Vagina (tissue), 2 donors: ENCODE data around the gene PBX2. TPM values are rescaled to one million over a fixed set of nuclear protein-coding genes. Genes with fewer than 3 reads are reported as not detected.
A peak's percentile ranks its signal among the peaks of the same experiment; 100 is the strongest.

Experiments
- DNase-seq, 2 donors: peaks; one replicate each; pipeline ENCODE4 v3.0.0-alpha.2; 2017; ENCODE audit errors: extremely low spot score in 2 of 2
- H3K27ac ChIP-seq: fragments of 200-600 bp; sonication (generic); one replicate; pipeline ENCODE4 v1.5.1; 2019
- H3K27me3 ChIP-seq: fragments of 200-600 bp; sonication (generic); one replicate; pipeline ENCODE4 v1.5.1; 2019
- H3K36me3 ChIP-seq, 2 donors: fragments of 200-600 bp; sonication (generic); one replicate each; pipeline ENCODE4 v1.5.1; 2017 to 2019
- H3K4me1 ChIP-seq: fragments of 200-600 bp; sonication (generic); one replicate; pipeline ENCODE4 v1.5.1; 2019
- H3K4me3 ChIP-seq, 2 donors: fragments of 200-600 bp; sonication (generic); 1 replicate in 1 of 2; 2 replicates in 1 of 2; pipeline ENCODE4 v1.5.1; 2016 to 2019
- H3K9me3 ChIP-seq: fragments of 200-600 bp; sonication (generic); one replicate; pipeline ENCODE4 v1.5.1; 2019
- POLR2A ChIP-seq, 2 donors: fragments of 450-650 bp; IDR thresholded peaks; one replicate each; pipeline ENCODE4 v1.6.1; 2017; ENCODE audit warnings: antibody characterized with exemption in 2 of 2, mild to moderate bottlenecking in 2 of 2, moderate library complexity in 2 of 2
- POLR2AphosphoS5 ChIP-seq, 2 donors: sonication (generic); formaldehyde crosslinking; IDR thresholded peaks; one replicate each; pipeline ENCODE4 v1.9.0; 2017; ENCODE audit warnings: antibody characterized with exemption in 2 of 2, mild to moderate bottlenecking in 2 of 2, low read depth in 1 of 2; ENCODE audit not compliant: insufficient read depth in 1 of 2
- intact Hi-C: fragments of 100-400 bp; cut with DNase I; formaldehyde crosslinking; loops from one replicate; pipeline ENCODE4 v1.15.1; 2023
- total RNA-seq: library from RNA; depleted of rRNA; stranded (reverse); fragments of >200 nt; gene quantifications from one replicate; pipeline ENCODE4 v1.2.3, GENCODE V29; 2016
- TF ChIP-seq, protein P1 (sequence below), 3 experiments: fragments of 450-650 bp in 2 of 3; fragments of 200-600 bp in 1 of 3; sonication (generic) in 1 of 3; IDR thresholded peaks; one replicate each; pipeline ENCODE4 v1.5.1; 2017 to 2019; ENCODE audit warnings: antibody characterized with exemption in 3 of 3, mild to moderate bottlenecking in 2 of 3, moderate library complexity in 2 of 3

PBX2 gene
- total RNA-seq, 1 donor from 2014 or later = 49.4 TPM

DNA sequence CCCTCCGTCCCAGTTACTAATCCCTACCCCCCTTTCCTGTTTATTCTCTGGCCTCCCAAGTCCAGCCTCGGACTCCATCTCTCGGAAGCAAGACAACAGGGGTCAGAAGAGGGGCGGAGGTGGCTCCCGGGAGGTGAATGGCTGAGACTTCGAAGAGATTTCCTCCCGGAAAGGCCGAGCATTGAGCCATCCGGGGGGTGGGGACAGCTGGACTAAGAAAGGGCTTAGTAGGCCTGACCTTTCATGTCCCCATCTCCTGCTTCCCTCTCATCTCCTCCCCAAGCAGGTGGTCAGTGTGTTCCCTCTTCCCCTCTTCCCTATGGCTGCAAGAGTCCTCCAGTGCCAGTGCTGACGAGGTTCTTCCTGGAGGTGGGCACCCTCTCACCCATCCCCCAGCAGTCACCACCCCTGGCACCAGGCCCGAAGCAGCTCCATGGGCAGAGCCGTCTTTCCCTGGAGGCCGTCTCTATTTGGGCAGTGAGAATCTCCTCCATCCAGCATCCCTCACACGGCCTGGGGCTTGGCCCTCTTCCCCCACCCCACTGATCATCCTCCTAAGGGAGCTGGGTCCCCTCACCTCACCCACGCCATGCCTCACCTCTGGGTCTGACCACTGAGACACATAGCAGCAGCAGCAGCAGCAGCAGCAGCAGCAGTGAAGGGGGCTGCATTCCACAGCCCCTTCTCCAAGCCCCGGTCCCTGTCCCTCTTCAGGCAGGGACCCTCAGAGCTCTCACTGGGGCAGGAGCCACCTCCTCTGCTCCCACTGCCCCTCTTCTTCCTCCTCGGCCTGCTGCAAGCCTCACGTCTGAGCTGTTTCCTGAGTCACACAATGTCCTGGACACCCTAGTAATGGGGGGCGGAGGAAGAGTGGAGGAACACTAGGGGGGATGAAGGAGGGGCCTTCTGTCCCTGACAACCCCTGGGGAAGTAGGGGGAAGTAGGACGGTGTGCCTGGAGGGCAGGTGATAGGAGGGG, 33.5 kb upstream of the PBX2 start, which contains the start of gene NOTCH4:
Gene NOTCH4, minus strand, starts transcription at position 810 of the 978 bp plus-strand sequence. Its CDS starts 139 bp downstream, at position 671.
- TF ChIP-seq, protein P1, sequence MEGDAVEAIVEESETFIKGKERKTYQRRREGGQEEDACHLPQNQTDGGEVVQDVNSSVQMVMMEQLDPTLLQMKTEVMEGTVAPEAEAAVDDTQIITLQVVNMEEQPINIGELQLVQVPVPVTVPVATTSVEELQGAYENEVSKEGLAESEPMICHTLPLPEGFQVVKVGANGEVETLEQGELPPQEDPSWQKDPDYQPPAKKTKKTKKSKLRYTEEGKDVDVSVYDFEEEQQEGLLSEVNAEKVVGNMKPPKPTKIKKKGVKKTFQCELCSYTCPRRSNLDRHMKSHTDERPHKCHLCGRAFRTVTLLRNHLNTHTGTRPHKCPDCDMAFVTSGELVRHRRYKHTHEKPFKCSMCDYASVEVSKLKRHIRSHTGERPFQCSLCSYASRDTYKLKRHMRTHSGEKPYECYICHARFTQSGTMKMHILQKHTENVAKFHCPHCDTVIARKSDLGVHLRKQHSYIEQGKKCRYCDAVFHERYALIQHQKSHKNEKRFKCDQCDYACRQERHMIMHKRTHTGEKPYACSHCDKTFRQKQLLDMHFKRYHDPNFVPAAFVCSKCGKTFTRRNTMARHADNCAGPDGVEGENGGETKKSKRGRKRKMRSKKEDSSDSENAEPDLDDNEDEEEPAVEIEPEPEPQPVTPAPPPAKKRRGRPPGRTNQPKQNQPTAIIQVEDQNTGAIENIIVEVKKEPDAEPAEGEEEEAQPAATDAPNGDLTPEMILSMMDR (IDR thresholded peaks at IDR 0.05) = no peak
- TF ChIP-seq POLR2AphosphoS5 (IDR thresholded peaks at IDR 0.05; ENCODE audit: insufficient read depth in 1 of 2, low read depth in 1 of 2) (no peak), POLR2A (IDR thresholded peaks at IDR 0.05) (no peak)
- no peaks in the 10 kb centered on the region for H3K9me3 ChIP-seq
- H3K27me3 ChIP-seq = no peaks in the 10 kb centered on the region
- intact Hi-C loops = no loop called here
- peak within 1 kb of the TSS; percentile 27 for H3K27ac ChIP-seq
- no peaks in the 10 kb centered on the region for H3K4me1 ChIP-seq
- no peak for DNase-seq
- no peaks in the 10 kb centered on the region for H3K36me3 ChIP-seq
- peak within 1 kb of the TSS in 1 of 2 donors; percentile 16 for H3K4me3 ChIP-seq

DNA sequence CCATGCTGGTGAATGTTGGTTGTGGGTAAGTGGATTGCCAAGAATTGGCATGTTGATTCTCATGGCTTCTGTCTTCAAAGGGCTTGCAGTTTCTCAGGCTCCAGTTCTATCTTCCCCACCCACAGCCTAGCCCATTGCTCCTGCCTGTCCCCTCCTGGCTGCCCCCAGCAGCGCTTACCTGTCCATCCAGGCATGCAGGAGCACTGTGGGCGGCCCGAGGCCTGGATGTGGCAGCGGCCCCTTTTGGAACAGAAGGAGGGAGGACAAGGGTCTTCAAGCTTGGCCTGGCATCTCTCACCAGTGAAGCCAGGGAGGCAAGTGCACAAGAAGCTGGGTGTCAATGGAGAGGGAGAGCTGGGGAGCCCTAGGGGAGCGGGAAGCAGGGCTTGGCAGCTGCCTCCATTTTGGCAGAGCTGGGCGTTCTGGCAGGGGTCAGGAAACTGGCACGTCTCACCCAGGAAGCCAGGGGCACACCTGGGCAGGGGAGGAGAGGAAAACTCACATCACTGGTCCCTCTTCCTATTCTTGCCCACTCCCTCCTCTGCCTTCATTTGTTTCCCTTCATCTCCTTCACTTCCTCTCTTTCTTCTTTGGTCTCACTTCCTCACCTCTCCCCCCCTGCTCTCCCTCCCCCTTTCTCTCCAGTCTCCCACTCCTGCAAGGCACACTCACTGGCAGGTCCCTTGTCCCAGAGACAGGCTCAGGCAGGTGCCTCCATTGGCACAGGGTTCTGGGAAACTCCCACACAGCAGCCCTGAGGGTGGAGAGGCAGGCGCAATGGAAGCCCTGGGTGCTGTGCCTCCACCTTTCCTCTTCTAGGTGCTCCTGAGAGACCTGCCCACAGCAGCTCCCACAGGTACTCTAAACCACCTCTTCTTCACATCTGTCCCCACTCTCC, 32.6 kb upstream of the PBX2 start:
- TF ChIP-seq POLR2AphosphoS5 (IDR thresholded peaks at IDR 0.05; ENCODE audit: insufficient read depth in 1 of 2, low read depth in 1 of 2) (no peak), POLR2A (IDR thresholded peaks at IDR 0.05) (no peak)
- TF ChIP-seq, protein P1 (IDR thresholded peaks at IDR 0.05) = no peak
- H3K36me3 ChIP-seq = no peaks in the 10 kb centered on the region
- intact Hi-C loops = no loop called here
- peak overlapping the region; percentile 27 for H3K27ac ChIP-seq
- H3K27me3 ChIP-seq = no peaks in the 10 kb centered on the region
- DNase-seq = no peak
- peak overlapping the region in 1 of 2 donors; percentile 16 for H3K4me3 ChIP-seq
- H3K4me1 ChIP-seq = no peaks in the 10 kb centered on the region
- H3K9me3 ChIP-seq = no peaks in the 10 kb centered on the region

DNA sequence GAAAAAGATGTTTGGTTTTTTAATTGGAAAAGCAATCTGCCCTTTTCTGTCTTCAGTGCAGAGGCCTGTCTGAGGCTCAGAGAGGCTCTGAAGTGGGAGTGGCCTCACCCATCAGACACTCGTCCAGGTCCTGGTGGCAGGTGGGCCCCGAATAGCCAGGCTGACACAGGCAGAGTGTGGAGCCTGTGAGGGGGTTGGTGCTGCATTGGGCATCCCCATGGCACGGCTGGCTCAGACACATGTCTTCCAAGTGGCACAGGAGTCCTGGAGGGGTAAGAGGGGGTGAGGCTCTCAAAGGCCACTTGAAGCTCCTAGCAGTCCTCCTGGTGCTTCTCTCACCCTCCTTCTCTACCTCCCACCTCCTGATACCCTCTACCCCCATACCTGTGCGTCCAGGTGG, 30.0 kb upstream of the PBX2 start:
- TF ChIP-seq POLR2A (IDR thresholded peaks at IDR 0.05) (no peak), POLR2AphosphoS5 (IDR thresholded peaks at IDR 0.05; ENCODE audit: insufficient read depth in 1 of 2, low read depth in 1 of 2) (no peak)
- TF ChIP-seq, protein P1 (IDR thresholded peaks at IDR 0.05) = no peak
- no peak overlapping the region for H3K27ac ChIP-seq
- H3K9me3 ChIP-seq = no peaks in the 10 kb centered on the region
- H3K27me3 ChIP-seq = no peaks in the 10 kb centered on the region
- H3K36me3 ChIP-seq = no peaks in the 10 kb centered on the region
- intact Hi-C loops = no loop called here
- no peaks in the 10 kb centered on the region for H3K4me1 ChIP-seq
- no peak overlapping the region for H3K4me3 ChIP-seq
- no peak for DNase-seq

DNA sequence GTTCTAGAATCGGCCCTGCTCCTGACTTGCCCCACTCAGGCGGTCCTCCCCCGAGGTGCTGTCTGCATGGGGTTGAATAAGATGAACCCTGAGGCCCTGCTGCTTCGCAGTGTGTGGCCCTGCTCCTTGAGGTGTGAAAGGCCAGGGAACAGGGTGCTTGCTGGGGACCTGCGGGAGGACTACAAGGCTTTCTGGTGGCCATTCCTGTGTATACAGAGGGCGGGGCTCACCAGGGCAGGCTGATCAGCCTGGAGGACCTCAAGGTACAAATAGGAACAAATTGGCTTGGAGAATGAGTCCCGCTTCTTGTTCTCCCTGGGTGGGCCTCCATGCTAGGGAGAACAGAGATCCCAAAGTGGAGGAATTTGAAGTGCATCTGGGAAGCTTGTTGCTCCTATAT, 28.2 kb upstream of the PBX2 start:
- no peak for DNase-seq
- H3K36me3 ChIP-seq = no peaks in the 10 kb centered on the region
- H3K4me1 ChIP-seq = no peaks in the 10 kb centered on the region
- H3K9me3 ChIP-seq = no peaks in the 10 kb centered on the region
- H3K4me3 ChIP-seq = no peak overlapping the region
- TF ChIP-seq, protein P1 (IDR thresholded peaks at IDR 0.05) = no peak
- TF ChIP-seq POLR2A (IDR thresholded peaks at IDR 0.05) (no peak), POLR2AphosphoS5 (IDR thresholded peaks at IDR 0.05; ENCODE audit: insufficient read depth in 1 of 2, low read depth in 1 of 2) (no peak)
- intact Hi-C loops = no loop called here
- no peak overlapping the region for H3K27ac ChIP-seq
- H3K27me3 ChIP-seq = no peaks in the 10 kb centered on the region
